Measurements from ENCODE around the gene COX7A2. TPM values are rescaled to one million over a fixed set of nuclear protein-coding genes. Genes with fewer than 3 reads are reported as not detected.

Gene COX7A2
- polyA plus RNA-seq, 2 donors = 393 to 531 TPM

Other genes starting within 250 kb of the COX7A2 start
- gene COL12A1, start 37.7 kb downstream of the COX7A2 start, polyA plus RNA-seq = 10 to 100 TPM in 1 of 2 donors, 1 to 10 TPM in 1; 9.5 to 18.2 TPM
- gene TMEM30A, start 41.0 kb upstream of the COX7A2 start, polyA plus RNA-seq = 10 to 100 TPM; 27.4 to 32.9 TPM
- 1 to 10 TPM in 1 of 2 donors, under 1 TPM in 1; 0.84 to 1.6 TPM for gene FILIP1, start 250.0 kb upstream of the COX7A2 start, polyA plus RNA-seq